B cell (primary cell): ENCODE results near the gene PACRG. TPM values are rescaled to one million over a fixed set of nuclear protein-coding genes. Genes with fewer than 3 reads are reported as not detected.

ENCODE experiments used
- ATAC-seq: fragments of 200-7000 bp; cut with Tn5 transposase; one replicate; pipeline ENCODE4 v1.10.0; 2021; ENCODE audit warnings: low read depth, mild to moderate bottlenecking, moderate number of reproducible peaks, moderate library complexity
- CTCF ChIA-PET: fragments of 350-600 bp; sonication (Branson Sonifier 250); formaldehyde crosslinking; loops from one replicate; lab custom pipeline; 2021; ENCODE audit warnings: antibody characterized with exemption, inconsistent platforms; lab: Charles Lee
- POLR2A ChIA-PET: fragments of 350-600 bp; sonication (Branson Sonifier 250); formaldehyde crosslinking; loops from one replicate; lab custom pipeline; 2021; ENCODE audit warnings: antibody characterized with exemption; lab: Charles Lee
- DNase-seq: peaks from one replicate; pipeline ENCODE4 v3.0.0; 2013
- H2AFZ ChIP-seq: 2 replicates; pipeline ENCODE4 v1.6.1; 2012; ENCODE audit warnings: mild to moderate bottlenecking, low read depth, low read length; ENCODE audit not compliant: insufficient read depth, poor library complexity, severe bottlenecking
- H3K27ac ChIP-seq, 2 donors: 1 replicate in 1 of 2; 2 replicates in 1 of 2; pipeline ENCODE4 v1.5.1; 2012 to 2013; ENCODE audit warnings: low read length in 2 of 2, mild to moderate bottlenecking in 2 of 2, moderate library complexity in 1 of 2
- H3K27me3 ChIP-seq, 4 experiments: fragments of 200-600 bp in 1 of 4; sonication (generic) in 1 of 4; replicated peaks in 1 of 4; 1 replicate in 2 of 4; 2 replicates in 2 of 4; pipeline versions ENCODE4 v1.6.1 to v1.7.0; 2013 to 2016; ENCODE audit warnings: low read length in 3 of 4, mild to moderate bottlenecking in 2 of 4, mixed read lengths in 1 of 4, moderate library complexity in 1 of 4; ENCODE audit not compliant: insufficient read depth in 4 of 4, control insufficient read depth in 3 of 4; ENCODE audit errors: control extremely low read depth in 1 of 4
- H3K36me3 ChIP-seq, 2 experiments: replicated peaks in 1 of 2; 1 replicate in 1 of 2; 2 replicates in 1 of 2; pipeline versions ENCODE4 v1.6.1 to v1.7.1; 2013; ENCODE audit warnings: low read length in 1 of 2; ENCODE audit not compliant: insufficient read depth in 2 of 2, control insufficient read depth in 1 of 2; ENCODE audit errors: control extremely low read depth in 1 of 2, extremely low read depth in 1 of 2
- H3K4me1 ChIP-seq, 2 donors: fragments of 200-600 bp in 1 of 2; sonication (generic) in 1 of 2; 1 replicate in 1 of 2; 2 replicates in 1 of 2; pipeline versions ENCODE4 v1.5.1 to v1.6.1; 2013 to 2017; ENCODE audit warnings: low read length in 2 of 2; ENCODE audit not compliant: control insufficient read depth in 2 of 2, insufficient read depth in 2 of 2
- H3K4me2 ChIP-seq: replicated peaks from 2 replicates; pipeline ENCODE3; 2012; ENCODE audit warnings: mild to moderate bottlenecking, low read depth, low read length; ENCODE audit not compliant: poor library complexity, severe bottlenecking
- H3K4me3 ChIP-seq, 5 experiments: fragments of 200-600 bp in 1 of 5; sonication (generic) in 1 of 5; 1 replicate in 3 of 5; 2 replicates in 2 of 5; pipeline versions ENCODE4 v1.5.1 to v1.7.0; 2011 to 2016; ENCODE audit warnings: low read length in 4 of 5, mild to moderate bottlenecking in 4 of 5, low read depth in 2 of 5, control low read depth in 1 of 5, moderate library complexity in 1 of 5; ENCODE audit not compliant: insufficient read depth in 1 of 5; ENCODE audit errors: control extremely low read depth in 1 of 5, extremely low read depth in 1 of 5
- H3K79me2 ChIP-seq: fragments of 200-600 bp; sonication (generic); one replicate; pipeline ENCODE4 v1.6.0; 2016; ENCODE audit warnings: low read length; ENCODE audit not compliant: control insufficient read depth, insufficient read depth
- H3K9ac ChIP-seq: fragments of 200-600 bp; sonication (generic); 2 replicates; pipeline ENCODE4 v1.6.1; 2017; ENCODE audit warnings: mild to moderate bottlenecking, low read length, moderate library complexity
- H3K9me3 ChIP-seq, 3 donors: one replicate each; pipeline versions ENCODE4 v1.6.1 to v1.7.1; 2013; ENCODE audit warnings: low read length in 2 of 3; ENCODE audit not compliant: control insufficient read depth in 2 of 3, insufficient read depth in 1 of 3; ENCODE audit errors: control extremely low read depth in 1 of 3
- H4K20me1 ChIP-seq: 2 replicates; pipeline ENCODE4 v1.6.0; 2012; ENCODE audit warnings: mild to moderate bottlenecking, low read length; ENCODE audit not compliant: insufficient read depth, control insufficient read depth, poor library complexity, severe bottlenecking
- H3K27ac Mint-ChIP-seq: one replicate; pipeline ENCODE4 v1.8.0; 2021; ENCODE audit warnings: mixed read lengths
- H3K27me3 Mint-ChIP-seq: one replicate; pipeline ENCODE4 v1.8.0; 2021; ENCODE audit warnings: mixed read lengths
- H3K4me1 Mint-ChIP-seq: one replicate; pipeline ENCODE4 v1.8.0; 2021; ENCODE audit warnings: mixed read lengths
- H3K4me3 Mint-ChIP-seq: one replicate; pipeline ENCODE4 v1.8.0; 2021; ENCODE audit warnings: mixed read lengths
- H3K9me3 Mint-ChIP-seq: one replicate; pipeline ENCODE4 v1.8.0; 2022; ENCODE audit warnings: mixed read lengths; ENCODE audit not compliant: insufficient read depth
- EZH2 ChIP-seq: IDR thresholded peaks from 2 replicates; pipeline ENCODE4 v1.6.1; 2012; ENCODE audit warnings: borderline replicate concordance, low read depth, mild to moderate bottlenecking, moderate library complexity, low read length; ENCODE audit not compliant: insufficient read depth, poor library complexity, severe bottlenecking
- WGBS: methylation state at CpG from one replicate; pipeline ENCODE4 v1.1.5; 2013; ENCODE audit warnings: missing lambda C conversion rate; ENCODE audit not compliant: insufficient coverage; 5-methylcytosine and 5-hydroxymethylcytosine counted together
- intact Hi-C: fragments of 100-400 bp; cut with micrococcal nuclease; formaldehyde crosslinking; loops from one replicate; pipeline ENCODE4 v1.10.0; 2022
- polyA plus RNA-seq: library from polyadenylated mRNA; depleted of rRNA; stranded (reverse); fragments of >200 nt; gene quantifications from 2 replicates; pipeline ENCODE4 v1.2.3, GENCODE V29; 2012
- total RNA-seq, 2 donors: library from RNA; stranded (reverse); fragments of 120-200 nt in 1 of 2; gene quantifications; 1 replicate in 1 of 2; 2 replicates in 1 of 2; pipeline versions ENCODE4 v1.2.3 to v1.2.4, GENCODE V29; 2013 to 2022
- TF ChIP-seq, protein P1 (sequence below): fragments of 200-600 bp; IDR thresholded peaks from one replicate; pipeline ENCODE4 v1.8.0; 2022; ENCODE audit warnings: antibody characterized with exemption, mild to moderate bottlenecking

The PACRG gene
- total and polyA plus RNA-seq, 2 donors (not counting 1 experiment from before 2014, with no cell fraction given) = not detected

DNA sequence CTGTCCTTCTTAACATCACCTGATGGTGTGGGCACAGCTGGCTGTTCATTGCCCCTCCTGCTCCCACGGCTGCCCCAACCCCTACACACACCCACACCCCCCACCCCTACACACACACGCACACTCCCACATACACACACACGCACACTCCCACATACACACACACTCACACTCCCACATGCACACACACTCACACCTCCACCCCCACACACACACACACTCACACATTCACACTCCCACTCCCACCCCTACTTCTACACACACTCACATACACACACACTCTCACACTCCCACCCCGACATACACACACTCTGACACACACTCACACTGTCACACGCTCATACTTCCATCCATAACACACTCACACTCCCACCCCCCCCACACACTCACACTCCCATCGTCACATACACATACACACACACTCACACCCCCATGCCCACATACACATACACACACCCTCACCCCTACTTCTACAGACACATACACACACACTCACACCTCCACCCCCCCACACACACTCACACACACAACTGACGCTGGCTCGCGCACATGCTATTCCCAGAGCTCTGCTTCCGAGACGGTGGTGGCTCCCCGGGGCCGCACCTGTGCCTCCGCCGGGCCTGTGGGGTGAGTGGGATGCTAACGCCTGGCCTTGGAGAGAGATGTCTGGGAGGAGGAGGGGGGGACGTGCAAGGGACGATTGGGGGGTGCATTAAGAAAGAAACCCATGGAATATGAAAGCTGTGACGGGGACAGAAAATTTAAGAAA is 512.0 kb downstream of the PACRG start:
- no peaks in the 10 kb centered on the region for H3K4me1 ChIP-seq
- no peak overlapping the region for H3K9ac ChIP-seq
- Mint-ChIP-seq H3K4me1 (no peaks in the 10 kb centered on the region), H3K9me3 (no peaks in the 10 kb centered on the region), H3K4me3 (no peak overlapping the region), H3K27ac (no peak overlapping the region), H3K27me3 (peaks cover 10% of the 10 kb centered on the region)
- TF ChIP-seq, protein P1, sequence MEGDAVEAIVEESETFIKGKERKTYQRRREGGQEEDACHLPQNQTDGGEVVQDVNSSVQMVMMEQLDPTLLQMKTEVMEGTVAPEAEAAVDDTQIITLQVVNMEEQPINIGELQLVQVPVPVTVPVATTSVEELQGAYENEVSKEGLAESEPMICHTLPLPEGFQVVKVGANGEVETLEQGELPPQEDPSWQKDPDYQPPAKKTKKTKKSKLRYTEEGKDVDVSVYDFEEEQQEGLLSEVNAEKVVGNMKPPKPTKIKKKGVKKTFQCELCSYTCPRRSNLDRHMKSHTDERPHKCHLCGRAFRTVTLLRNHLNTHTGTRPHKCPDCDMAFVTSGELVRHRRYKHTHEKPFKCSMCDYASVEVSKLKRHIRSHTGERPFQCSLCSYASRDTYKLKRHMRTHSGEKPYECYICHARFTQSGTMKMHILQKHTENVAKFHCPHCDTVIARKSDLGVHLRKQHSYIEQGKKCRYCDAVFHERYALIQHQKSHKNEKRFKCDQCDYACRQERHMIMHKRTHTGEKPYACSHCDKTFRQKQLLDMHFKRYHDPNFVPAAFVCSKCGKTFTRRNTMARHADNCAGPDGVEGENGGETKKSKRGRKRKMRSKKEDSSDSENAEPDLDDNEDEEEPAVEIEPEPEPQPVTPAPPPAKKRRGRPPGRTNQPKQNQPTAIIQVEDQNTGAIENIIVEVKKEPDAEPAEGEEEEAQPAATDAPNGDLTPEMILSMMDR = no peak
- TF ChIP-seq EZH2 = no peak
- no peak overlapping the region for H2AFZ ChIP-seq
- H3K36me3 ChIP-seq = no peaks in the 10 kb centered on the region
- no peaks in the 10 kb centered on the region for H3K27me3 ChIP-seq
- H3K4me3 ChIP-seq = no peak overlapping the region
- CTCF ChIA-PET = no interaction called here
- no peaks in the 10 kb centered on the region for H3K79me2 ChIP-seq
- H3K4me2 ChIP-seq = no peak overlapping the region
- DNase-seq (no peak), ATAC-seq (no peak)
- 96% methylated on average over 15 of the region's 19 CpGs for WGBS
- POLR2A ChIA-PET = no interaction called here
- intact Hi-C loops = no loop called here
- H3K27ac ChIP-seq = no peak overlapping the region
- H4K20me1 ChIP-seq = no peaks in the 10 kb centered on the region
- H3K9me3 ChIP-seq = no peaks in the 10 kb centered on the region

DNA sequence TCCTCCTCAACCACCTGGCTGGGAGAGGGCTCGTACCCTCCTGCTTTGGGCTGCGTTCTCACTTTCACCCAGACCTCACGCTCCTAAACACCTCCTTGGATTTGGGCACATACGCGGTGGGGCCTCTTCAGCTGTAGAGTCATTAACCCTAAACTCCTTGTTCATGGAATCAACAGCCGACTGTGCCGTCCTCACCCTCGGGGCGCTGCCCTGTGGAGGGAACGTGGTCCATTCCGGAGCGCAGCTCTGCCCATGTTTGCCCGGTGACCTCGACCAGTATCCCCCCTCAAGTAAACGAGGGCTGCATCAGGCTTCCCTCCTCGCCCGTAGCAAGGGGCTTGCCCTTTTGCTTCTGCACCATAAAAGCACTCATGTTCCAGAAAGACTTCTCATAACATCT is 512.8 kb downstream of the PACRG start:
- Mint-ChIP-seq H3K4me1 (no peaks in the 10 kb centered on the region), H3K4me3 (no peak overlapping the region), H3K27me3 (peaks cover 10% of the 10 kb centered on the region), H3K27ac (no peak overlapping the region), H3K9me3 (no peaks in the 10 kb centered on the region)
- Histone ChIP-seq H3K9me3 (no peaks in the 10 kb centered on the region), H3K79me2 (no peaks in the 10 kb centered on the region), H3K36me3 (no peaks in the 10 kb centered on the region), H3K4me3 (no peak overlapping the region), H3K4me2 (no peak overlapping the region), H3K27ac (no peak overlapping the region), H3K27me3 (no peaks in the 10 kb centered on the region), H2AFZ (no peak overlapping the region), H4K20me1 (no peaks in the 10 kb centered on the region), H3K4me1 (no peaks in the 10 kb centered on the region), H3K9ac (no peak overlapping the region)
- ChIA-PET POLR2A (no interaction called here), CTCF (no interaction called here)
- ATAC-seq = no peak
- WGBS = 97% methylated on average over 17 of the region's 17 CpGs
- no peak for TF ChIP-seq EZH2
- TF ChIP-seq, protein P1 = no peak
- DNase-seq = no peak
- intact Hi-C loops = no loop called here
